HepG2 (cell line): Measurements from ENCODE around the gene STK25. TPM values are rescaled to one million over a fixed set of nuclear protein-coding genes. Genes with fewer than 3 reads are reported as not detected.
A peak's percentile ranks its signal among the peaks of the same experiment; 100 is the strongest.

ENCODE experiments used
- ATAC-seq: fragments of 200-7000 bp; cut with Tn5 transposase; 3 replicates; pipeline ENCODE4 v1.9.1; 2020; ENCODE audit warnings: mild to moderate bottlenecking, moderate library complexity
- BruUV-seq: library from RNA; stranded (reverse); fragments of 400-500 nt; replicated peaks from 2 replicates; lab custom pipeline; 2021; lab: Mats Ljungman, UMichigan
- CTCF ChIA-PET: fragments of 300-600 bp; formaldehyde crosslinking; extraction: SDS; loops from one replicate; lab custom pipeline; 2021; ENCODE audit warnings: low total read pairs, inconsistent platforms, low intra/inter-chr PET ratio; lab: Yijun Ruan, JAX
- POLR2A ChIA-PET: fragments of 350-600 bp; sonication (Branson Sonifier 250); formaldehyde crosslinking; loops from one replicate; lab custom pipeline; 2020; ENCODE audit warnings: antibody characterized with exemption, inconsistent platforms; lab: Yijun Ruan, JAX
- DNase-seq: peaks from one replicate; pipeline ENCODE4 v3.0.0-alpha.2; 2015; ENCODE audit warnings: low spot score
- FAIRE-seq: peaks from 3 replicates; lab custom pipeline; 2011; peaks lifted over from hg19 to GRCh38; lab: Jason Lieb, UNC
- H2AFZ ChIP-seq: one replicate; pipeline ENCODE4 v1.6.1; 2011; ENCODE audit warnings: low read length, inconsistent platforms
- H3K27ac ChIP-seq: fragments of 300-600 bp; 3 replicates; pipeline ENCODE4 v1.8.0; 2011; ENCODE audit warnings: mixed run types, mild to moderate bottlenecking, mixed read lengths, low read length, inconsistent platforms; ENCODE audit not compliant: insufficient read depth; ENCODE audit errors: extremely low read length
- H3K27me3 ChIP-seq, 2 experiments: fragments of 200-600 bp in 1 of 2; 2 replicates in 1 of 2; 3 replicates in 1 of 2; pipeline versions ENCODE4 v1.6.0 to v1.8.0; 2011; ENCODE audit warnings: low read length in 2 of 2, mild to moderate bottlenecking in 2 of 2, moderate library complexity in 2 of 2, inconsistent platforms in 1 of 2; ENCODE audit not compliant: insufficient read depth in 2 of 2, control insufficient read depth in 1 of 2
- H3K36me3 ChIP-seq, 2 experiments: fragments of 200-600 bp in 1 of 2; replicated peaks in 1 of 2; 2 replicates in 1 of 2; 3 replicates in 1 of 2; pipeline versions ENCODE4 v1.5.1 to v1.8.0; 2011; ENCODE audit warnings: low read length in 2 of 2, inconsistent platforms in 1 of 2; ENCODE audit not compliant: insufficient read depth in 2 of 2, control insufficient read depth in 1 of 2
- H3K4me1 ChIP-seq: 2 replicates; pipeline ENCODE4 v1.5.1; 2012; ENCODE audit warnings: low read length, inconsistent platforms; ENCODE audit not compliant: insufficient read depth
- H3K4me2 ChIP-seq: 2 replicates; pipeline ENCODE4 v1.6.0; 2011; ENCODE audit warnings: low read depth, low read length, inconsistent platforms
- H3K4me3 ChIP-seq, 3 experiments: fragments of 200-600 bp in 1 of 3; sonication (generic), shearing (Covaris generic) in 1 of 3; replicated peaks in 1 of 3; 2 replicates each; pipeline ENCODE4 v1.5.1; 2011 to 2016; ENCODE audit warnings: low read length in 3 of 3, inconsistent platforms in 2 of 3, low read depth in 2 of 3, mild to moderate bottlenecking in 2 of 3, control low read depth in 1 of 3, mixed read lengths in 1 of 3; ENCODE audit not compliant: insufficient read depth in 1 of 3
- H3K79me2 ChIP-seq: one replicate; pipeline ENCODE4 v1.6.1; 2011; ENCODE audit warnings: low read length, inconsistent platforms; ENCODE audit not compliant: insufficient read depth
- H3K9ac ChIP-seq: 2 replicates; pipeline ENCODE4 v1.6.0; 2011; ENCODE audit warnings: mild to moderate bottlenecking, low read depth, low read length, inconsistent platforms; ENCODE audit not compliant: insufficient read depth
- H3K9me3 ChIP-seq: 2 replicates; pipeline ENCODE4 v1.5.1; 2012; ENCODE audit warnings: mild to moderate bottlenecking, low read length
- H4K20me1 ChIP-seq: 2 replicates; pipeline ENCODE4 v1.6.0; 2011; ENCODE audit warnings: inconsistent platforms, mild to moderate bottlenecking, low read length, moderate library complexity; ENCODE audit not compliant: insufficient read depth
- BRF2 ChIP-seq: sonication (generic); formaldehyde crosslinking; IDR thresholded peaks from 2 replicates; pipeline ENCODE4 v1.8.1; 2022; ENCODE audit warnings: mild to moderate bottlenecking, missing genetic modification reagents
- GTF2F1 ChIP-seq: fragments of 150-350 bp; IDR thresholded peaks from 2 replicates; pipeline ENCODE4 v1.6.1; 2014; ENCODE audit warnings: low read length
- KMT2A ChIP-seq: sonication (generic); formaldehyde crosslinking; IDR thresholded peaks from 2 replicates; pipeline ENCODE4 v1.4.0; 2020; ENCODE audit warnings: missing genetic modification reagents
- MATR3 ChIP-seq: sonication (generic); formaldehyde crosslinking; IDR thresholded peaks from 2 replicates; pipeline ENCODE4 v1.4.0; 2020; ENCODE audit warnings: missing genetic modification reagents
- NR2F6 ChIP-seq, 2 experiments: IDR thresholded peaks; 2 replicates each; pipeline ENCODE4 v1.6.1; 2016; ENCODE audit warnings: antibody characterized with exemption in 1 of 2, mild to moderate bottlenecking in 1 of 2
- SCMH1 ChIP-seq: sonication (generic); formaldehyde crosslinking; IDR thresholded peaks from 2 replicates; pipeline ENCODE4 v1.9.0; 2021; ENCODE audit warnings: missing genetic modification reagents, mild to moderate bottlenecking, borderline replicate concordance
- SKI ChIP-seq: fragments of 450-650 bp; IDR thresholded peaks from one replicate; pipeline ENCODE4 v1.6.1; 2018; ENCODE audit warnings: mild to moderate bottlenecking; ENCODE audit not compliant: partially characterized antibody
- TCF7 ChIP-seq: sonication (generic); IDR thresholded peaks from 2 replicates; pipeline ENCODE4 v1.6.1; 2016; ENCODE audit warnings: antibody characterized with exemption, low read depth
- USF2 ChIP-seq, 2 experiments: sonication (generic) in 1 of 2; formaldehyde crosslinking in 1 of 2; IDR thresholded peaks; 2 replicates each; pipeline versions ENCODE4 v1.5.1 to v1.6.1; 2011 to 2020; ENCODE audit warnings: borderline replicate concordance in 1 of 2, low read depth in 1 of 2, low read length in 1 of 2, mild to moderate bottlenecking in 1 of 2, missing genetic modification reagents in 1 of 2, moderate library complexity in 1 of 2
- ZNF329 ChIP-seq: sonication (generic); formaldehyde crosslinking; IDR thresholded peaks from 2 replicates; pipeline ENCODE4 v1.9.0; 2021; ENCODE audit warnings: low read depth, mild to moderate bottlenecking, missing genetic modification reagents
- ZNF430 ChIP-seq: sonication (generic); formaldehyde crosslinking; IDR thresholded peaks from 2 replicates; pipeline ENCODE4 v1.9.0; 2021; ENCODE audit warnings: mild to moderate bottlenecking, missing genetic modification reagents
- ZNF441 ChIP-seq: sonication (generic); formaldehyde crosslinking; IDR thresholded peaks from 2 replicates; pipeline ENCODE4 v1.7.0; 2021; ENCODE audit warnings: missing genetic modification reagents, borderline replicate concordance
- ZNF557 ChIP-seq: sonication (generic); formaldehyde crosslinking; IDR thresholded peaks from 2 replicates; pipeline ENCODE4 v1.4.0; 2020; ENCODE audit warnings: missing genetic modification reagents
- ZNF841 ChIP-seq: sonication (generic); formaldehyde crosslinking; IDR thresholded peaks from 2 replicates; pipeline ENCODE4 v1.8.1; 2023; ENCODE audit warnings: missing genetic modification reagents, borderline replicate concordance
- WGBS: methylation state at CpG from one replicate; pipeline ENCODE4 v1.1.6; 2017; ENCODE audit warnings: low lambda C conversion rate; 5-methylcytosine and 5-hydroxymethylcytosine counted together
- in situ Hi-C: cut with HindIII; loops from 2 replicates; pipeline ENCODE4 v1.10.0; 2017; ENCODE audit warnings: low pct_unique_long_range_greater_than_20kb; ENCODE audit not compliant: extremely low pct_ligation_motif_present
- intact Hi-C: fragments of 100-400 bp; cut with micrococcal nuclease; formaldehyde crosslinking; loops from one replicate; pipeline ENCODE4 v1.10.0; 2022; ENCODE audit not compliant: unreplicated experiment
- polyA plus RNA-seq, 8 experiments: library from polyadenylated mRNA; depleted of rRNA in 3 of 8; stranded (reverse) in 7 of 8; unstranded in 1 of 8; fragments of >200 nt; fragmentation: Illumina TruSeq in 4 of 8; extraction: Trizol in 4 of 8; gene quantifications; 2 replicates each; pipeline versions ENCODE4 v1.2.1 to v1.2.3, GENCODE V29; 2011 to 2016; ENCODE audit warnings: low read depth in 4 of 8, missing spikeins in 1 of 8, mixed read lengths in 1 of 8; ENCODE audit not compliant: insufficient read depth in 1 of 8
- total RNA-seq, 5 experiments: library from RNA; depleted of rRNA; stranded (reverse); fragments of >200 nt; fragmentation: Illumina TruSeq; extraction: Trizol; gene quantifications; 2 replicates each; pipeline ENCODE4 v1.2.3, GENCODE V29; 2016; ENCODE audit warnings: low read depth in 1 of 5
- TF ChIP-seq, protein P1 (sequence below): sonication (generic); formaldehyde crosslinking; IDR thresholded peaks from 2 replicates; pipeline ENCODE4 v1.4.0; 2020; ENCODE audit warnings: mild to moderate bottlenecking, missing genetic modification reagents
- TF ChIP-seq, protein P2 (sequence below): sonication (generic); formaldehyde crosslinking; IDR thresholded peaks from 2 replicates; pipeline ENCODE4 v1.8.0; 2022; ENCODE audit warnings: mild to moderate bottlenecking, missing genetic modification reagents

Gene STK25
- total and polyA plus RNA-seq, 2 of the 13 experiments (the other 11 are each of a cell fraction or from before 2014, with no cell fraction given), result 177 to 481 TPM

DNA sequence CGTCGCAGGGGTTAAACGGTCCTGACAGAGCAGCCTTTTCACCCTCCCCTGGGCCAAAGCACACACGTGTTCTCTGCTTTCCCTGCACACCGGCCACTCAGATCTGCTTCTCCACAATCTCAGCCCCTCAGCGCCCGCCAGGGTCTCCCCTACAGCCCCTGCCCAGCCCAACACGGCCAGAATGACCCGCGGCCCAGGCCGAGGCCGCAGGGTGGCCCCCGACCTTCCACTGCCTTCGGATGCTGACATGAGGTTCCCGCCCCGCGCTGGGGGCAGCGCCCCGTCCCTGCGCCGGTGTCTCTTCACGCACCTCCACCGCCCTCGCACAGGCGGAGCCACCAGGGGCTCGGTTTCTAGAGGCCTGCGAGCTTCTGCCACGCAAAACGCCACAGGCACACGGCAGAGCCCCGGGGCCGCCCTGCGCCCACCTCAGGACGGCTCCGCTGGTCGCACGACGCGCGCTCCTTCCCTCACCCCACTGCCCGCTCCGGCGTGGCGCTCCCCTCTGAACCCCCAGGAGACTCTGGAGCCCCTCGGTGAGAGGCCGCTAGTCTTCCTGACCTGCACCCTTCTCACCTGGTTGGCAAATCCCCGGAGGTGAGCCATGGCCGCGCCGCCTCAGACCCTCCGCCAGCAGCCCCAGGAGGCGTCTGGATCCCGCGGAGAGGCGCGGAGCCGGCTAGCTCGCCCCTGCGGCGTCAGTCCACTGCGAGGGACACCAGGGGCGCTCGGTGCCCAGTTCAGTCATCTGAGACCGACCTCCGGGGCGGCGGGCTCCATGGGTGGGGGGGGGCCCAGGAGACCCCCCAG, 749 bp downstream of the STK25 start:
- H3K4me2 ChIP-seq, result peak overlapping the region; percentile 91
- H3K79me2 ChIP-seq, result peaks cover 44% of the 10 kb centered on the region
- BruUV-seq, result no TSS peak
- H4K20me1 ChIP-seq, result peaks cover 35% of the 10 kb centered on the region; the same call in 1 of the 2 replicates
- POLR2A ChIA-PET, result interaction anchor here (0.5 to 2.0 kb wide), 12 partner anchors 9 to 181 kb away, joined by 3 to 11 read pairs (median 4); partner anchors contain the start of gene BOK
- CTCF ChIA-PET, result interaction anchor here (1.5 kb wide), 1 partner anchor 90 kb away, joined by 3 read pairs; no protein-coding TSS in a partner anchor
- H3K4me3 ChIP-seq, result peak overlapping the region; percentile 85 to 98 (median 89)
- H3K9me3 ChIP-seq, result no peaks in the 10 kb centered on the region
- H3K36me3 ChIP-seq, result peaks cover 7% of the 10 kb centered on the region in 2 experiments; a peak in 4 of 5 replicates
- no peak overlapping the region for H2AFZ ChIP-seq
- under 1% methylated on average over 18 of the region's 67 CpGs for WGBS
- peak; percentile 85 for ATAC-seq
- H3K4me1 ChIP-seq, result peaks cover 62% of the 10 kb centered on the region
- in situ Hi-C loops, result no loop called here
- H3K27ac ChIP-seq, result peak overlapping the region; percentile 70
- H3K9ac ChIP-seq, result peak overlapping the region; percentile 83
- intact Hi-C loops, result loop anchor here (1.0 to 10.0 kb wide), 3 partner anchors 40 to 153 kb away; partner anchors contain the start of gene FARP2
- H3K27me3 ChIP-seq, result no peaks in the 10 kb centered on the region
- FAIRE-seq, result no peak
- peak; percentile 62 for DNase-seq
- TF ChIP-seq BRF2 (CRISPR knock-in tag), result peak; percentile 36; the same call in 1 of the 2 replicates
- TF ChIP-seq GTF2F1, result no peak
- TF ChIP-seq SKI, result peak; percentile 9
- no peak for TF ChIP-seq USF2 (IDR thresholded peaks at IDR 0.05; ENCODE audit: low read depth, low read length)
- no peak for TF ChIP-seq USF2 (CRISPR knock-in tag; IDR thresholded peaks at IDR 0.05; ENCODE audit: borderline replicate concordance)
- no peak for TF ChIP-seq TCF7
- TF ChIP-seq NR2F6 (IDR thresholded peaks at IDR 0.05), result no peak
- TF ChIP-seq NR2F6 (CRISPR knock-in tag; IDR thresholded peaks at IDR 0.05), result 0 out of 2 replicates have a peak, but pooled peaks have one; percentile 8
- TF ChIP-seq ZNF329, result 0 out of 2 replicates have a peak, but pooled peaks have one; percentile 66
- TF ChIP-seq SCMH1 (CRISPR knock-in tag), result no peak
- TF ChIP-seq ZNF430, result 0 out of 2 replicates have a peak, but pooled peaks have one; percentile 33
- no peak for TF ChIP-seq MATR3 (CRISPR knock-in tag)
- TF ChIP-seq, protein P1, sequence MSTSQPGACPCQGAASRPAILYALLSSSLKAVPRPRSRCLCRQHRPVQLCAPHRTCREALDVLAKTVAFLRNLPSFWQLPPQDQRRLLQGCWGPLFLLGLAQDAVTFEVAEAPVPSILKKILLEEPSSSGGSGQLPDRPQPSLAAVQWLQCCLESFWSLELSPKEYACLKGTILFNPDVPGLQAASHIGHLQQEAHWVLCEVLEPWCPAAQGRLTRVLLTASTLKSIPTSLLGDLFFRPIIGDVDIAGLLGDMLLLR (CRISPR knock-in tag), result 0 out of 2 replicates have a peak, but pooled peaks have one; percentile 48
- peak; percentile 72; the same call in 1 of the 2 replicates for TF ChIP-seq ZNF441 (CRISPR knock-in tag)
- no peak for TF ChIP-seq ZNF557
- peak; percentile 15; the same call in 1 of the 2 replicates for TF ChIP-seq ZNF841 (CRISPR knock-in tag)
- TF ChIP-seq KMT2A (CRISPR knock-in tag), result peak; percentile 47; the same call in 1 of the 2 replicates
- TF ChIP-seq, protein P2, sequence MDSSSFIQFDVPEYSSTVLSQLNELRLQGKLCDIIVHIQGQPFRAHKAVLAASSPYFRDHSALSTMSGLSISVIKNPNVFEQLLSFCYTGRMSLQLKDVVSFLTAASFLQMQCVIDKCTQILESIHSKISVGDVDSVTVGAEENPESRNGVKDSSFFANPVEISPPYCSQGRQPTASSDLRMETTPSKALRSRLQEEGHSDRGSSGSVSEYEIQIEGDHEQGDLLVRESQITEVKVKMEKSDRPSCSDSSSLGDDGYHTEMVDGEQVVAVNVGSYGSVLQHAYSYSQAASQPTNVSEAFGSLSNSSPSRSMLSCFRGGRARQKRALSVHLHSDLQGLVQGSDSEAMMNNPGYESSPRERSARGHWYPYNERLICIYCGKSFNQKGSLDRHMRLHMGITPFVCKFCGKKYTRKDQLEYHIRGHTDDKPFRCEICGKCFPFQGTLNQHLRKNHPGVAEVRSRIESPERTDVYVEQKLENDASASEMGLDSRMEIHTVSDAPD (CRISPR knock-in tag), result 0 out of 2 replicates have a peak, but pooled peaks have one; percentile 43
